ENCODE results near the gene IL17RD. TPM values are rescaled to one million over a fixed set of nuclear protein-coding genes. Genes with fewer than 3 reads are reported as not detected.
A peak's percentile ranks its signal among the peaks of the same experiment; 100 is the strongest.

Gene IL17RD
- total and polyA plus RNA-seq, 2 of the 13 experiments (the other 11 are each of a cell fraction or from before 2014, with no cell fraction given) = 0.28 to 0.31 TPM

GRCh38 chr3:57164657-57165573, at the start of gene IL17RD (continued):
- TF ChIP-seq, protein P1, sequence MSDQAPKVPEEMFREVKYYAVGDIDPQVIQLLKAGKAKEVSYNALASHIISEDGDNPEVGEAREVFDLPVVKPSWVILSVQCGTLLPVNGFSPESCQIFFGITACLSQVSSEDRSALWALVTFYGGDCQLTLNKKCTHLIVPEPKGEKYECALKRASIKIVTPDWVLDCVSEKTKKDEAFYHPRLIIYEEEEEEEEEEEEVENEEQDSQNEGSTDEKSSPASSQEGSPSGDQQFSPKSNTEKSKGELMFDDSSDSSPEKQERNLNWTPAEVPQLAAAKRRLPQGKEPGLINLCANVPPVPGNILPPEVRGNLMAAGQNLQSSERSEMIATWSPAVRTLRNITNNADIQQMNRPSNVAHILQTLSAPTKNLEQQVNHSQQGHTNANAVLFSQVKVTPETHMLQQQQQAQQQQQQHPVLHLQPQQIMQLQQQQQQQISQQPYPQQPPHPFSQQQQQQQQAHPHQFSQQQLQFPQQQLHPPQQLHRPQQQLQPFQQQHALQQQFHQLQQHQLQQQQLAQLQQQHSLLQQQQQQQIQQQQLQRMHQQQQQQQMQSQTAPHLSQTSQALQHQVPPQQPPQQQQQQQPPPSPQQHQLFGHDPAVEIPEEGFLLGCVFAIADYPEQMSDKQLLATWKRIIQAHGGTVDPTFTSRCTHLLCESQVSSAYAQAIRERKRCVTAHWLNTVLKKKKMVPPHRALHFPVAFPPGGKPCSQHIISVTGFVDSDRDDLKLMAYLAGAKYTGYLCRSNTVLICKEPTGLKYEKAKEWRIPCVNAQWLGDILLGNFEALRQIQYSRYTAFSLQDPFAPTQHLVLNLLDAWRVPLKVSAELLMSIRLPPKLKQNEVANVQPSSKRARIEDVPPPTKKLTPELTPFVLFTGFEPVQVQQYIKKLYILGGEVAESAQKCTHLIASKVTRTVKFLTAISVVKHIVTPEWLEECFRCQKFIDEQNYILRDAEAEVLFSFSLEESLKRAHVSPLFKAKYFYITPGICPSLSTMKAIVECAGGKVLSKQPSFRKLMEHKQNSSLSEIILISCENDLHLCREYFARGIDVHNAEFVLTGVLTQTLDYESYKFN (CRISPR knock-in tag; conservative IDR thresholded peaks at IDR 0.05) = no peak
- TF ChIP-seq ZNF142 (CRISPR knock-in tag; IDR thresholded peaks at IDR 0.05) (0 out of 2 replicates have a peak, but pooled peaks have one; percentile 38), ZNF546 (CRISPR knock-in tag; conservative IDR thresholded peaks at IDR 0.05) (0 out of 2 replicates have a peak, but pooled peaks have one; percentile 34), HNRNPK (IDR thresholded peaks at IDR 0.05; ENCODE audit: low read depth, low read length, poor library complexity, severe bottlenecking) (no peak), MZF1 (CRISPR knock-in tag; IDR thresholded peaks at IDR 0.05; ENCODE audit: borderline replicate concordance) (no peak), AFF4 (CRISPR knock-in tag; IDR thresholded peaks at IDR 0.05) (no peak), FOXO1 (CRISPR knock-in tag; IDR thresholded peaks at IDR 0.05) (no peak), ZNF580 (CRISPR knock-in tag; IDR thresholded peaks at IDR 0.05; ENCODE audit: borderline replicate concordance, low read depth) (no peak), PHB2 (IDR thresholded peaks at IDR 0.05; ENCODE audit: partially characterized antibody) (no peak), ZNF816 (CRISPR knock-in tag; IDR thresholded peaks at IDR 0.05; ENCODE audit: borderline replicate concordance) (no peak)
- TF ChIP-seq, protein P2, sequence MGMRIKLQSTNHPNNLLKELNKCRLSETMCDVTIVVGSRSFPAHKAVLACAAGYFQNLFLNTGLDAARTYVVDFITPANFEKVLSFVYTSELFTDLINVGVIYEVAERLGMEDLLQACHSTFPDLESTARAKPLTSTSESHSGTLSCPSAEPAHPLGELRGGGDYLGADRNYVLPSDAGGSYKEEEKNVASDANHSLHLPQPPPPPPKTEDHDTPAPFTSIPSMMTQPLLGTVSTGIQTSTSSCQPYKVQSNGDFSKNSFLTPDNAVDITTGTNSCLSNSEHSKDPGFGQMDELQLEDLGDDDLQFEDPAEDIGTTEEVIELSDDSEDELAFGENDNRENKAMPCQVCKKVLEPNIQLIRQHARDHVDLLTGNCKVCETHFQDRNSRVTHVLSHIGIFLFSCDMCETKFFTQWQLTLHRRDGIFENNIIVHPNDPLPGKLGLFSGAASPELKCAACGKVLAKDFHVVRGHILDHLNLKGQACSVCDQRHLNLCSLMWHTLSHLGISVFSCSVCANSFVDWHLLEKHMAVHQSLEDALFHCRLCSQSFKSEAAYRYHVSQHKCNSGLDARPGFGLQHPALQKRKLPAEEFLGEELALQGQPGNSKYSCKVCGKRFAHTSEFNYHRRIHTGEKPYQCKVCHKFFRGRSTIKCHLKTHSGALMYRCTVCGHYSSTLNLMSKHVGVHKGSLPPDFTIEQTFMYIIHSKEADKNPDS (CRISPR knock-in tag; IDR thresholded peaks at IDR 0.05) = no peak

Data from HepG2 (cell line).